BJ (cell line): ENCODE data around the gene LATS2. TPM values are rescaled to one million over a fixed set of nuclear protein-coding genes. Genes with fewer than 3 reads are reported as not detected.
"Not testable (repeated sequence)": the region's sequence is repeated elsewhere in the genome, so short reads cannot be mapped to it uniquely, and the experiment has no call there.

Experiments used
- CTCF ChIA-PET: fragments of 350-600 bp; formaldehyde crosslinking; extraction: SDS; loops from one replicate; lab custom pipeline; 2021; ENCODE audit warnings: antibody characterized with exemption, inconsistent platforms; lab: Yijun Ruan, JAX
- POLR2A ChIA-PET: fragments of 300-600 bp; sonication (Branson Sonifier 250); formaldehyde crosslinking; extraction: SDS; loops from one replicate; lab custom pipeline; 2021; ENCODE audit warnings: antibody characterized with exemption; lab: Charles Lee
- DNase-seq: peaks from one replicate; pipeline ENCODE4 v3.0.0-alpha.2; 2011; ENCODE audit warnings: low read depth
- H3K27me3 ChIP-seq: 2 replicates; pipeline ENCODE4 v1.6.0; 2011; ENCODE audit warnings: low read length; ENCODE audit not compliant: control insufficient read depth, insufficient read depth
- H3K36me3 ChIP-seq: 2 replicates; pipeline ENCODE4 v1.5.1; 2011; ENCODE audit warnings: low read length; ENCODE audit not compliant: control insufficient read depth, insufficient read depth
- H3K4me3 ChIP-seq: 2 replicates; pipeline ENCODE4 v1.5.1; 2011; ENCODE audit warnings: low read depth, mild to moderate bottlenecking, control low read depth, low read length
- CTCF ChIP-seq: IDR thresholded peaks from 2 replicates; pipeline ENCODE4 v1.5.1; 2011; ENCODE audit warnings: low read depth, mild to moderate bottlenecking, control low read depth, inconsistent platforms, low read length, moderate library complexity; ENCODE audit not compliant: insufficient read depth
- polyA plus RNA-seq: library from polyadenylated mRNA; depleted of rRNA; stranded (reverse); fragments of >200 nt; gene quantifications from 2 replicates; pipeline ENCODE4 v1.2.3, GENCODE V29; 2011

The LATS2 gene
- polyA plus RNA-seq, 1 experiment: 20.0 TPM

GRCh38 chr13:21054313-21054712 lies 7.1 kb downstream of the LATS2 start:
- POLR2A ChIA-PET: no interaction called here
- DNase-seq: no peak
- no peak for TF ChIP-seq CTCF
- Histone ChIP-seq H3K4me3 (no peak overlapping the region), H3K27me3 (no peaks in the 10 kb centered on the region), H3K36me3 (peaks cover 8% of the 10 kb centered on the region)
- CTCF ChIA-PET: no interaction called here

- POLR2A ChIA-PET: no interaction called here
- DNase-seq: no peak
- Histone ChIP-seq H3K27me3 (no peaks in the 10 kb centered on the region), H3K4me3 (no peak overlapping the region), H3K36me3 (peaks cover 10% of the 10 kb centered on the region)
- CTCF ChIA-PET: no interaction called here
- no peak for TF ChIP-seq CTCF
Measured at GRCh38 chr13:21053231-21053630, 8.2 kb downstream of the LATS2 start.

- CTCF ChIA-PET: interaction anchor here (0.6 kb wide), 1 partner anchor 134 kb away, joined by 3 read pairs; no protein-coding TSS in a partner anchor
- Histone ChIP-seq H3K27me3 (no peaks in the 10 kb centered on the region), H3K4me3 (no peak overlapping the region), H3K36me3 (peaks cover 10% of the 10 kb centered on the region)
- no peak for DNase-seq
- TF ChIP-seq CTCF: no peak
- POLR2A ChIA-PET: interaction anchor here (0.6 kb wide), 1 partner anchor 27 kb away, joined by 3 read pairs; no protein-coding TSS in a partner anchor
Measured at GRCh38 chr13:21051675-21052074, 9.7 kb downstream of the LATS2 start.

- no peak for TF ChIP-seq CTCF
- no peak for DNase-seq
- H3K36me3 ChIP-seq: peaks cover 13% of the 10 kb centered on the region
- no peak overlapping the region for H3K4me3 ChIP-seq
- CTCF ChIA-PET: interaction anchor here (0.9 kb wide), 1 partner anchor 61 kb away, joined by 3 read pairs; no protein-coding TSS in a partner anchor
- no peaks in the 10 kb centered on the region for H3K27me3 ChIP-seq
- POLR2A ChIA-PET: no interaction called here
Measured at GRCh38 chr13:21050288-21051197, 10.8 kb downstream of the LATS2 start.

- POLR2A ChIA-PET, H3K4me3 ChIP-seq, H3K27me3 ChIP-seq, DNase-seq: not testable (repeated sequence)
- CTCF ChIA-PET: interaction anchor here (0.9 kb wide), 1 partner anchor 62 kb away, joined by 3 read pairs; no protein-coding TSS in a partner anchor
- peaks cover 15% of the 10 kb centered on the region for H3K36me3 ChIP-seq
Measured at GRCh38 chr13:21049731-21050130, 11.7 kb downstream of the LATS2 start.
